AG09309 (cell line): Measurements from ENCODE around the gene ZBTB8OS.

Experiments
- DNase-seq: peaks from one replicate; pipeline ENCODE4 v3.0.0-alpha.2; 2010; ENCODE audit warnings: low read depth
- H3K4me3 ChIP-seq: 2 replicates; pipeline ENCODE4 v1.5.1; 2011; ENCODE audit warnings: mild to moderate bottlenecking, low read depth, low read length, moderate library complexity; ENCODE audit not compliant: control insufficient read depth
- CTCF ChIP-seq: IDR thresholded peaks from 2 replicates; pipeline ENCODE4 v1.5.1; 2011; ENCODE audit warnings: mild to moderate bottlenecking, low read depth, low read length, inconsistent platforms; ENCODE audit not compliant: insufficient read depth, control insufficient read depth; ENCODE audit errors: missing control alignments

The ZBTB8OS gene

GRCh38 chr1:32666901-32667566, 16.7 kb upstream of the ZBTB8OS start:
- no peak for TF ChIP-seq CTCF
- no peak for DNase-seq
- no peak overlapping the region for H3K4me3 ChIP-seq

- no peak overlapping the region for H3K4me3 ChIP-seq
- DNase-seq = no peak
- no peak for TF ChIP-seq CTCF
Measured at GRCh38 chr1:32665915-32666314, 15.6 kb upstream of the ZBTB8OS start.

GRCh38 chr1:32659581-32659980, 9.2 kb upstream of the ZBTB8OS start:
- no peak overlapping the region for H3K4me3 ChIP-seq
- TF ChIP-seq CTCF = no peak
- no peak for DNase-seq

- H3K4me3 ChIP-seq = no peak overlapping the region
- DNase-seq = no peak
- TF ChIP-seq CTCF = no peak
Measured at GRCh38 chr1:32652244-32652962, 2.1 kb upstream of the ZBTB8OS start.

- TF ChIP-seq CTCF = no peak
- H3K4me3 ChIP-seq = peak overlapping the region; percentile 77
- no peak for DNase-seq
Measured at GRCh38 chr1:32651461-32652073, 1.2 kb upstream of the ZBTB8OS start.

GRCh38 chr1:32650752-32651460, 556 bp upstream of the ZBTB8OS start, which contains the start of gene RBBP4:
Gene RBBP4 (plus strand): TSS chr1:32651208. CDS start chr1:32651307, 99 bp downstream.
- DNase-seq = peak; percentile 86
- H3K4me3 ChIP-seq = peak within 1 kb of the TSS; percentile 77
- TF ChIP-seq CTCF = no peak
